Neural progenitor cell (in vitro differentiated cells): ENCODE measurements around the gene PNP. TPM values are rescaled to one million over a fixed set of nuclear protein-coding genes. Genes with fewer than 3 reads are reported as not detected.

Experiments used
- DNase-seq: peaks from one replicate; pipeline ENCODE4 v3.0.0-alpha.2; 2016; ENCODE audit warnings: low spot score
- H2AFZ ChIP-seq: fragments of 200-600 bp; sonication (generic); replicated peaks from 2 replicates; pipeline ENCODE4 v1.6.1; 2016; ENCODE audit warnings: antibody characterized with exemption
- H3F3A ChIP-seq: fragments of 200-600 bp; sonication (generic); 2 replicates; pipeline ENCODE4 v1.6.1; 2016; ENCODE audit warnings: antibody characterized with exemption, low read depth
- H3K27ac ChIP-seq: fragments of 200-600 bp; sonication (generic); 2 replicates; pipeline ENCODE4 v1.5.1; 2016; ENCODE audit warnings: mild to moderate bottlenecking
- H3K27me3 ChIP-seq: fragments of 200-600 bp; sonication (generic); 2 replicates; pipeline ENCODE4 v1.6.1; 2016; ENCODE audit warnings: mild to moderate bottlenecking, moderate library complexity
- H3K36me3 ChIP-seq: fragments of 200-600 bp; sonication (generic); 2 replicates; pipeline ENCODE4 v1.5.1; 2016
- H3K4me1 ChIP-seq: fragments of 200-600 bp; sonication (generic); 2 replicates; pipeline ENCODE4 v1.6.1; 2016; ENCODE audit warnings: mixed run types
- H3K4me2 ChIP-seq: fragments of 200-600 bp; sonication (generic); 2 replicates; pipeline ENCODE4 v1.6.1; 2016
- H3K4me3 ChIP-seq: fragments of 200-600 bp; sonication (generic); 2 replicates; pipeline ENCODE4 v1.5.1; 2016
- H3K79me2 ChIP-seq: fragments of 200-600 bp; sonication (generic); 2 replicates; pipeline ENCODE4 v1.6.1; 2016; ENCODE audit warnings: low read depth
- H3K9ac ChIP-seq: fragments of 200-600 bp; sonication (generic); 2 replicates; pipeline ENCODE4 v1.6.1; 2016
- H3K9me3 ChIP-seq: fragments of 200-600 bp; sonication (generic); 2 replicates; pipeline ENCODE4 v1.5.1; 2016; ENCODE audit warnings: low read depth
- H4K20me1 ChIP-seq: fragments of 200-600 bp; sonication (generic); 2 replicates; pipeline ENCODE4 v1.6.1; 2016; ENCODE audit warnings: low read depth
- H3K27ac Mint-ChIP-seq: 3 replicates; pipeline ENCODE4 v1.8.0; 2021; ENCODE audit warnings: mixed read lengths
- H3K27me3 Mint-ChIP-seq: 2 replicates; pipeline ENCODE4 v1.8.0; 2022; ENCODE audit warnings: low read depth, mild to moderate bottlenecking, inconsistent platforms, moderate library complexity, mixed read lengths; ENCODE audit not compliant: insufficient read depth
- H3K36me3 Mint-ChIP-seq: 3 replicates; pipeline ENCODE4 v1.8.0; 2021; ENCODE audit warnings: mixed read lengths
- H3K4me1 Mint-ChIP-seq: 3 replicates; pipeline ENCODE4 v1.8.0; 2021; ENCODE audit warnings: mixed read lengths
- H3K4me3 Mint-ChIP-seq: 3 replicates; pipeline ENCODE4 v1.8.0; 2021; ENCODE audit warnings: mild to moderate bottlenecking, moderate library complexity, mixed read lengths
- H3K9me3 Mint-ChIP-seq: 3 replicates; pipeline ENCODE4 v1.8.0; 2020; ENCODE audit warnings: mixed read lengths
- CTCF ChIP-seq: fragments of 200-600 bp; sonication (generic); IDR thresholded peaks from 2 replicates; pipeline ENCODE4 v1.5.1; 2017; ENCODE audit warnings: antibody characterized with exemption, mild to moderate bottlenecking
- EZH2 ChIP-seq: fragments of 200-600 bp; sonication (generic); IDR thresholded peaks from 2 replicates; pipeline ENCODE4 v1.6.1; 2017; ENCODE audit warnings: antibody characterized with exemption, mild to moderate bottlenecking, moderate library complexity
- EZH2phosphoT487 ChIP-seq: fragments of 200-600 bp; sonication (generic); IDR thresholded peaks from 2 replicates; pipeline ENCODE4 v1.6.1; 2017; ENCODE audit warnings: antibody characterized with exemption
- total RNA-seq: library from RNA; depleted of rRNA; stranded (reverse); fragments of >200 nt; gene quantifications from 2 replicates; pipeline ENCODE4 v1.2.3, GENCODE V29; 2015; ENCODE audit warnings: low replicate concordance

PNP gene
- total RNA-seq, 1 donor from 2014 or later: 43.6 TPM

GRCh38 chr14:20482382-20482781, 13.2 kb downstream of the PNP start:
- Histone ChIP-seq H3K4me1 (peaks cover 15% of the 10 kb centered on the region), H3K4me2 (peak overlapping the region; percentile 31), H3K9ac (no peak overlapping the region), H2AFZ (no peak overlapping the region), H4K20me1 (no peaks in the 10 kb centered on the region), H3K36me3 (no peaks in the 10 kb centered on the region), H3K27me3 (no peaks in the 10 kb centered on the region), H3K27ac (no peak overlapping the region), H3F3A (no peaks in the 10 kb centered on the region), H3K79me2 (no peaks in the 10 kb centered on the region), H3K9me3 (no peaks in the 10 kb centered on the region), H3K4me3 (no peak overlapping the region)
- Mint-ChIP-seq H3K9me3 (no peaks in the 10 kb centered on the region), H3K27ac (no peak overlapping the region), H3K36me3 (peaks cover 3% of the 10 kb centered on the region), H3K27me3 (peaks cover 2% of the 10 kb centered on the region), H3K4me3 (no peak overlapping the region), H3K4me1 (peaks cover 2% of the 10 kb centered on the region)
- no peak for DNase-seq
- TF ChIP-seq EZH2phosphoT487 (no peak), EZH2 (no peak), CTCF (no peak)

GRCh38 chr14:20485900-20486299, 16.7 kb downstream of the PNP start:
- no peak overlapping the region for H3K27ac Mint-ChIP-seq
- H3K9me3 Mint-ChIP-seq: no peaks in the 10 kb centered on the region
- no peak for DNase-seq
- H3K27me3 ChIP-seq: no peaks in the 10 kb centered on the region
- no peak overlapping the region for H2AFZ ChIP-seq
- no peaks in the 10 kb centered on the region for H3K36me3 ChIP-seq
- peaks cover 6% of the 10 kb centered on the region for H3K4me1 Mint-ChIP-seq
- no peaks in the 10 kb centered on the region for H3K79me2 ChIP-seq
- no peaks in the 10 kb centered on the region for H3K9me3 ChIP-seq
- H3K9ac ChIP-seq: no peak overlapping the region
- H3K4me2 ChIP-seq: no peak overlapping the region
- peaks cover 15% of the 10 kb centered on the region for H3K4me1 ChIP-seq
- H4K20me1 ChIP-seq: no peaks in the 10 kb centered on the region
- no peak overlapping the region for H3K4me3 Mint-ChIP-seq
- no peaks in the 10 kb centered on the region for H3F3A ChIP-seq
- no peak overlapping the region for H3K4me3 ChIP-seq
- H3K27ac ChIP-seq: no peak overlapping the region
- TF ChIP-seq CTCF (no peak), EZH2 (no peak), EZH2phosphoT487 (no peak)
- peaks cover 4% of the 10 kb centered on the region for H3K27me3 Mint-ChIP-seq
- H3K36me3 Mint-ChIP-seq: no peaks in the 10 kb centered on the region

DNA sequence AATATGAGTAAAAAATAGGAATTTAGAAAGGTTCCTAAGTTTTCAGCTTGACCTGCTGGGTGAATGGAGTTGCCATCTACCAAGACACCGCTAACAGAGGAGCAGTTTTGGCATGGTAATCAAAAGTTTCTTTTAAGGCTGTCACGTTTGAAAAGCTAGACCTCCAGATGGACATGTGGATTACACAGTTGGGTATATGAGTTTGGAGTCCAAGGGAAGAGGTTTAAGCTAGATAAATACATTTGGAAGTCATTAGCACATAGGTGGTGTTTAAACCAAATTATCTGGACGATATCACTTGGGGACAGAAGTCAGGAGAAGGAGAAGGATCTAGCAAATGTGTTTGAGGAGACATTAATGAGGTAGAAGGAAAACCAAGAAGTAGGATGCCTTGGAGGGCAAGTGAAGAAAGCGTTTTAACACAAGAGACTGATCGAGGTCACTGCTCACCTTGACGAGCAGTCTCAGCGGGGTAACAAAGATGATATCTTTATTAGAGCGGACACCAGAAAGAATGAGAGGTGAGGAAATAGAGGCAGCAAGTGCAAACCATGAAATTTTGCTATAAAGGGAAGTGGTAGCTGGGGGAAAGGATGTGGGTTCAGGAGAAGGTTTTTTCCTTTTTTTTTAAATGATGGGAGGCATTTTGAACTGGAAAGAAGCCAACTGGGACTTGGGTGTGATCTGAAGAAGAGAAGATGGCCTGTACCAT, 17.6 kb downstream of the PNP start:
- H3K9me3 Mint-ChIP-seq: no peaks in the 10 kb centered on the region
- no peak overlapping the region for H3K4me3 Mint-ChIP-seq
- H3K4me3 ChIP-seq: no peak overlapping the region
- H3K4me1 Mint-ChIP-seq: peaks cover 6% of the 10 kb centered on the region
- no peak overlapping the region for H2AFZ ChIP-seq
- H3K27ac Mint-ChIP-seq: no peak overlapping the region
- H3K27ac ChIP-seq: no peak overlapping the region
- TF ChIP-seq CTCF (no peak), EZH2 (no peak), EZH2phosphoT487 (no peak)
- no peaks in the 10 kb centered on the region for H3F3A ChIP-seq
- no peak for DNase-seq
- no peaks in the 10 kb centered on the region for H3K79me2 ChIP-seq
- H3K36me3 ChIP-seq: no peaks in the 10 kb centered on the region
- no peaks in the 10 kb centered on the region for H3K9me3 ChIP-seq
- no peaks in the 10 kb centered on the region for H4K20me1 ChIP-seq
- H3K9ac ChIP-seq: no peak overlapping the region
- H3K4me1 ChIP-seq: peaks cover 8% of the 10 kb centered on the region
- H3K36me3 Mint-ChIP-seq: no peaks in the 10 kb centered on the region
- H3K4me2 ChIP-seq: no peak overlapping the region
- H3K27me3 Mint-ChIP-seq: peaks cover 4% of the 10 kb centered on the region
- H3K27me3 ChIP-seq: no peaks in the 10 kb centered on the region
